Mesothelial cell of epicardium (in vitro differentiated cells): ENCODE measurements around the gene HECTD3. TPM values are rescaled to one million over a fixed set of nuclear protein-coding genes. Genes with fewer than 3 reads are reported as not detected.

Source experiments
- DNase-seq, 2 experiments: peaks; one replicate each; pipeline ENCODE4 v3.0.0; 2021; ENCODE audit warnings: low spot score in 2 of 2; ENCODE audit not compliant: unreplicated experiment in 2 of 2
- H3K27ac Mint-ChIP-seq: 2 replicates; pipeline ENCODE4 v1.8.0; 2021; ENCODE audit warnings: mixed read lengths
- H3K27me3 Mint-ChIP-seq: 2 replicates; pipeline ENCODE4 v1.8.0; 2021; ENCODE audit warnings: low read depth, mixed read lengths
- H3K36me3 Mint-ChIP-seq: 2 replicates; pipeline ENCODE4 v1.8.0; 2021; ENCODE audit warnings: mixed read lengths
- H3K4me1 Mint-ChIP-seq: 2 replicates; pipeline ENCODE4 v1.8.0; 2021; ENCODE audit warnings: mixed read lengths
- H3K4me3 Mint-ChIP-seq: 2 replicates; pipeline ENCODE4 v1.8.0; 2021; ENCODE audit warnings: mild to moderate bottlenecking, moderate library complexity, mixed read lengths
- H3K9me3 Mint-ChIP-seq: 2 replicates; pipeline ENCODE4 v1.8.0; 2021; ENCODE audit warnings: mixed read lengths
- total RNA-seq: library from RNA; stranded (reverse); gene quantifications from 3 replicates; pipeline ENCODE4 v1.2.1, GENCODE V29; 2021
- TF ChIP-seq, protein P1 (sequence below): fragments of 200-600 bp; sonication (generic); IDR thresholded peaks from one replicate; pipeline ENCODE4 v1.5.0; 2021; ENCODE audit warnings: antibody characterized with exemption; ENCODE audit not compliant: unreplicated experiment

HECTD3 gene
- total RNA-seq, 1 donor from 2014 or later, result 34.3 TPM

DNA sequence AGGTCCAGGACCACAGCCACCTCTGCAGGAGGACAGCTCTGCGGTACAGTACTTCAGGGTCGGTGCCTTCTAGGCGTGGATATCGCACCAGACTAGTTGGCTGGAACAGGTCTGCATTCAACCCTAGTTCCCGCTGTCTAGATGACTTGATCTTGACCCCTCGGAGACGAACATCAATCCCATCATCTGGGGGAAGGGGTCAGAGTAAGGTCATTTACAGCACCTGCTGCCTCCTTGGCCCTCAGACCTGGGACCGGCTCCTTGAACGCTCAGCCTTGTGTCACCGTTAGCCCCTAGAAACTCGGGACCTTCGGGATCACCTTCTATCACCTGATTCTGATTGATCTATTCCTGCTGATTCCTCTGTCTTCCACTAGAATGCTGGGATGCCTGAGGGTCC lies 2.6 kb downstream of the HECTD3 start:
- Mint-ChIP-seq H3K27ac (no peak overlapping the region), H3K4me1 (peaks cover 29% of the 10 kb centered on the region), H3K4me3 (no peak overlapping the region), H3K9me3 (no peaks in the 10 kb centered on the region), H3K36me3 (peaks cover 16% of the 10 kb centered on the region), H3K27me3 (no peaks in the 10 kb centered on the region)
- DNase-seq, result no peak
- TF ChIP-seq, protein P1, sequence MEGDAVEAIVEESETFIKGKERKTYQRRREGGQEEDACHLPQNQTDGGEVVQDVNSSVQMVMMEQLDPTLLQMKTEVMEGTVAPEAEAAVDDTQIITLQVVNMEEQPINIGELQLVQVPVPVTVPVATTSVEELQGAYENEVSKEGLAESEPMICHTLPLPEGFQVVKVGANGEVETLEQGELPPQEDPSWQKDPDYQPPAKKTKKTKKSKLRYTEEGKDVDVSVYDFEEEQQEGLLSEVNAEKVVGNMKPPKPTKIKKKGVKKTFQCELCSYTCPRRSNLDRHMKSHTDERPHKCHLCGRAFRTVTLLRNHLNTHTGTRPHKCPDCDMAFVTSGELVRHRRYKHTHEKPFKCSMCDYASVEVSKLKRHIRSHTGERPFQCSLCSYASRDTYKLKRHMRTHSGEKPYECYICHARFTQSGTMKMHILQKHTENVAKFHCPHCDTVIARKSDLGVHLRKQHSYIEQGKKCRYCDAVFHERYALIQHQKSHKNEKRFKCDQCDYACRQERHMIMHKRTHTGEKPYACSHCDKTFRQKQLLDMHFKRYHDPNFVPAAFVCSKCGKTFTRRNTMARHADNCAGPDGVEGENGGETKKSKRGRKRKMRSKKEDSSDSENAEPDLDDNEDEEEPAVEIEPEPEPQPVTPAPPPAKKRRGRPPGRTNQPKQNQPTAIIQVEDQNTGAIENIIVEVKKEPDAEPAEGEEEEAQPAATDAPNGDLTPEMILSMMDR, result no peak

DNA sequence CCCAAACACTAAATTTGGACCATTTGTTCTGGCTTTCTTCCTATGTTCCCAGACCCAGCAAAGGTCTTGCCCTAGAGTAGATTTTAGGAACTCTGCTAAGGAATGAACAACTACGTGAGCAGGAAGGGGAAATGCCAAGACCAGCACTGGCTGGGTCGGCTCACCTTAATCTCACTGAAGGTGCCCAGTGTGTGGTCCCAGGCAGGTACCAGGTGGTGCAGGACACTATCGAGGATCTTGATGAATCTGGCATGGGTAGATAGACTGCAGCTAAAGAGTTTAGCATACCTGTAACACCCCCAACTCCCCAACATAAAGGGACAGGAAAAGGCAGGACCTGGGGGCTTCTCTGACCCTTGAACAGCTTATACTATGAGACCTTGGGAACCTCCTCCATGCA lies 3.0 kb downstream of the HECTD3 start:
- Mint-ChIP-seq H3K36me3 (peaks cover 20% of the 10 kb centered on the region), H3K27me3 (no peaks in the 10 kb centered on the region), H3K4me3 (no peak overlapping the region)

DNA sequence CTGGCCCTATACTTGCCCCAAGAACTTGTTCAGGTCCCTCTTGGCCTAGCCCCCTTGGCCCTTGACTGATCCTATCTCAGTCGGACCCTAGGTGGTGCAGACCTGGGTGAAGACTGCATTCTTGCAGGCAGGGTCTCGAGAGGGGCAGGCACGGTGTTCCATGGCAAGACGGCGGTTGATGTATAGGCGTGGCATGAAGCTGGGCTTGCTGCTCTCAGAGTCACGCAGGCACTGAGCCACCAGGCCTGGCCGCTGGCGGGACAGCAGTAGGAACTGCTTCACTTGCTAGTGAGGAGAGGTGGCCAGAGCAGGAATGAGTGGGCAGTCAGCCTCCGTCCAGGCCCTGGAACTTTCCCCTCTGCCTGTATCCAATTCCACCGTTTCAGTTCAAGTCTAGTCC lies 3.8 kb downstream of the HECTD3 start:
- H3K4me1 Mint-ChIP-seq, result peaks cover 20% of the 10 kb centered on the region
- no peak overlapping the region for H3K4me3 Mint-ChIP-seq
- H3K9me3 Mint-ChIP-seq, result no peaks in the 10 kb centered on the region
- no peak overlapping the region for H3K27ac Mint-ChIP-seq
- TF ChIP-seq, protein P1, result no peak
- H3K27me3 Mint-ChIP-seq, result no peaks in the 10 kb centered on the region
- peaks cover 26% of the 10 kb centered on the region for H3K36me3 Mint-ChIP-seq
- no peak for DNase-seq

More for the DNA sequence above, 3.0 kb downstream of the HECTD3 start:
- DNase-seq, result no peak
- Mint-ChIP-seq H3K27ac (no peak overlapping the region), H3K9me3 (no peaks in the 10 kb centered on the region), H3K4me1 (peaks cover 27% of the 10 kb centered on the region)
- TF ChIP-seq, protein P1, result no peak

DNA sequence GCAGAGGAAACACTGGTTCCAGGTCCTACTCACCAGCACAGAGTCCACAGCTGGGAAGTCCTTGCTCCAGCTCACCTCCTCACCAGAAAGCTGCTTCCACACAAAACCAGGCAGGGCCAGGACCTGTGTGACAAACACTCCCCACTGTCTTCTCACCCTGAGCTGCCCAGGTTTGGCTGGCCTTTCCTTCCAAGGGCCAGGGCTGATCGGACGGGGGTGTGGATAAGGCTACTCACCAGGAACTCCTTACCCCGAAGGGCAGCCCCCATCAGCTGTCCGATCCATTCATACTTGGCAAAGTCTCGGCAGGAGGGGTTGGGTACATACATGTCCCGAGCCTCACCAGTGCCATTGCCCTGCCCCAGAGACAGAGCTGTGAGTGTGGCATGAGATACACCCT lies 5.4 kb downstream of the HECTD3 start:
- H3K4me3 Mint-ChIP-seq, result no peak overlapping the region
- DNase-seq, result no peak
- H3K9me3 Mint-ChIP-seq, result no peaks in the 10 kb centered on the region
- no peaks in the 10 kb centered on the region for H3K27me3 Mint-ChIP-seq
- TF ChIP-seq, protein P1, result no peak
- peaks cover 11% of the 10 kb centered on the region for H3K4me1 Mint-ChIP-seq
- peaks cover 29% of the 10 kb centered on the region for H3K36me3 Mint-ChIP-seq
- no peak overlapping the region for H3K27ac Mint-ChIP-seq

DNA sequence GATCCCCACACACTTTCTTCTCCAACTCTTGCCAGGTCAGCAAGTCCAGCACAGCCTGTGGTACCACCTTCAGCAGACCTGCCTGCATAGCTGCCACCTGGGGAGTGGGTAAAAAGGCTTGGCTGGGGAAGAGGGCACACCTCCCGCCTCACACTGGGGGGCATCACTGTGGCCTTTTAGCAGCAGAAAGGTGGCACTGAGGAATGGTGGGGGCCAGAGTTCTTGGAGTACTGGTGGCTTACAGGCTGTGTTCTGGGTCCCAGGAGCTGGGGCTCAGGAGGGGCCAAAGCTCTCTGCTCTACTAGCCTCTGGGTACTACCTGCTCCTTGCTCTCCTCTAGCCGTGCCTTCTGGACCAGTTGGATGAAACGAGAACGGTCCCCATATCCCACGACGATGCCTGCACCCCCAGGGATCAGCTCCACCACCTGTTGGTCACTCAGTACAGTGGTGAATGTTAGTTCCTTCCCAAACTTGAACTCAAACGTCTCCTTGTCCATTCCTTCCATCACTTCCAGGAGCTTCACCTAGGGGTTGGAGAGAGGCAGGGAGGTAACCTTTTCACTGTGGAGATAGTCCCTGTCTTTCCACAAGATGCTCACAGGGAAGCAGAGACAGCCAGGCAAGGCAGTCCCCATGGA lies 6.7 kb downstream of the HECTD3 start:
- Mint-ChIP-seq H3K27me3 (no peaks in the 10 kb centered on the region), H3K4me3 (no peak overlapping the region)

More for the DNA sequence above, 6.7 kb downstream of the HECTD3 start:
- Mint-ChIP-seq H3K36me3 (peaks cover 29% of the 10 kb centered on the region), H3K27ac (no peak overlapping the region), H3K9me3 (no peaks in the 10 kb centered on the region), H3K4me1 (no peaks in the 10 kb centered on the region)
- no peak for DNase-seq
- TF ChIP-seq, protein P1, result no peak
